Measurements from ENCODE around the gene ITPR2. TPM values are rescaled to one million over a fixed set of nuclear protein-coding genes. Genes with fewer than 3 reads are reported as not detected.

ITPR2 gene
- total and polyA plus RNA-seq, 2 of the 8 experiments (the other 6 are each of a cell fraction or from before 2014, with no cell fraction given), result 4.1 to 48.3 TPM

GRCh38 chr12:26537126-26537525 is 295.9 kb downstream of the ITPR2 start:
- ChIA-PET POLR2A (ENCODE audit: partially characterized antibody) (interaction anchor here (0.5 kb wide), 1 partner anchor 24 kb away, joined by 4 read pairs; no protein-coding TSS in a partner anchor), CTCF (ENCODE audit: partially characterized antibody) (interaction anchor here (1.1 to 3.2 kb wide), 2 partner anchors 12 to 77 kb away, joined by 4 to 9 read pairs; no protein-coding TSS in a partner anchor)
- 90% methylated on average over 2 of the region's 2 CpGs; no CpG with 5 or more reads in 1 of the 2 experiments for WGBS, 2 experiments (ENCODE audit: extremely low coverage in 1 of 2, insufficient coverage in 1 of 2, insufficient read length in 1 of 2, insufficient replicate concordance in 2 of 2, low coverage in 1 of 2, low lambda C conversion rate in 2 of 2, missing lambda C conversion rate in 1 of 2)
- Histone ChIP-seq H3K4me3 (ENCODE audit: extremely low read depth in 1 of 4, insufficient read depth in 2 of 4, low read depth in 3 of 4, low read length in 4 of 4) (no peak overlapping the region), H3K36me3 (ENCODE audit: control insufficient read depth in 2 of 4, insufficient read depth in 4 of 4, low read length in 3 of 4) (no peaks in the 10 kb centered on the region), H4K8ac (ENCODE audit: extremely low read depth, insufficient read depth, low read length) (no peak overlapping the region), H3K4me1 (replicated peaks in 1 of 4; ENCODE audit: control insufficient read depth in 3 of 4, insufficient read depth in 4 of 4, low read length in 3 of 4) (no peaks in the 10 kb centered on the region), H2AFZ (ENCODE audit: low read length) (no peak overlapping the region), H3K4ac (replicated peaks; ENCODE audit: insufficient read length, low read depth, low read length) (no peak overlapping the region), H4K5ac (ENCODE audit: insufficient read length, low read depth, low read length) (no peak overlapping the region), H3K27ac (ENCODE audit: low read depth, low read length) (no peak overlapping the region), H2BK12ac (ENCODE audit: low read depth, low read length) (no peak overlapping the region), H3K56ac (replicated peaks; ENCODE audit: insufficient read length, low read depth, low read length) (no peak overlapping the region), H2BK120ac (replicated peaks; ENCODE audit: low read depth, low read length) (no peak overlapping the region), H2BK15ac (ENCODE audit: low read length) (no peak overlapping the region), H4K20me1 (replicated peaks in 1 of 2; ENCODE audit: control insufficient read depth in 1 of 2, insufficient read depth in 2 of 2, low read length in 2 of 2) (no peaks in the 10 kb centered on the region), H2BK5ac (ENCODE audit: low read depth, low read length) (no peak overlapping the region), H3K9ac (replicated peaks in 1 of 4; ENCODE audit: extremely low read depth in 1 of 4, low read depth in 3 of 4, low read length in 3 of 4) (no peak overlapping the region), H3K79me2 (ENCODE audit: control insufficient read depth in 1 of 2, insufficient read depth in 2 of 2, low read length in 2 of 2) (no peaks in the 10 kb centered on the region), H3K9me3 (ENCODE audit: insufficient read depth in 2 of 2, low read depth in 1 of 2, low read length in 1 of 2) (no peaks in the 10 kb centered on the region), H3K4me2 (ENCODE audit: insufficient read depth in 1 of 2, low read depth in 2 of 2, low read length in 2 of 2) (no peak overlapping the region), H3K79me1 (ENCODE audit: low read depth, low read length) (no peaks in the 10 kb centered on the region), H3K27me3 (replicated peaks in 1 of 4; ENCODE audit: control insufficient read depth in 3 of 4, extremely low read depth in 1 of 4, insufficient read depth in 3 of 4, low read length in 3 of 4) (no peaks in the 10 kb centered on the region), H3K23me2 (ENCODE audit: low read depth, low read length) (no peaks in the 10 kb centered on the region), H3K14ac (ENCODE audit: insufficient read length) (no peak overlapping the region), H4K91ac (replicated peaks; ENCODE audit: insufficient read length, low read length) (no peak overlapping the region), H3K18ac (ENCODE audit: extremely low read depth, low read length) (no peak overlapping the region), H2BK20ac (ENCODE audit: low read length) (no peak overlapping the region), H3K23ac (ENCODE audit: insufficient read length) (no peak overlapping the region), H2AK5ac (ENCODE audit: low read depth, low read length) (no peak overlapping the region)
- FAIRE-seq (no peak), DNase-seq (ENCODE audit: low read depth in 1 of 2, low spot score in 2 of 2) (no peak)
- no peak for TF ChIP-seq HDAC6 (IDR thresholded peaks at IDR 0.05; ENCODE audit: low read depth, low read length)
- no peak for TF ChIP-seq BRCA1 (IDR thresholded peaks at IDR 0.05; ENCODE audit: low read depth, low read length)
- TF ChIP-seq EP300 (IDR thresholded peaks at IDR 0.05; ENCODE audit: borderline replicate concordance in 1 of 2, low read depth in 2 of 2, low read length in 2 of 2), result no peak
- no peak for TF ChIP-seq RBBP5 (IDR thresholded peaks at IDR 0.05; ENCODE audit: borderline replicate concordance, low read depth, low read length)
- TF ChIP-seq CHD1 (IDR thresholded peaks at IDR 0.05; ENCODE audit: low read depth, low read length), result no peak
- no peak for TF ChIP-seq RAD21 (IDR thresholded peaks at IDR 0.05 in 1 of 2, conservative IDR thresholded peaks at IDR 0.05 in 1 of 2; ENCODE audit: low read depth in 2 of 2, low read length in 2 of 2)
- no peak for TF ChIP-seq MAX (IDR thresholded peaks at IDR 0.05)
- no peak for TF ChIP-seq POU5F1 (IDR thresholded peaks at IDR 0.05; ENCODE audit: low read depth, low read length)
- TF ChIP-seq SRF (IDR thresholded peaks at IDR 0.05; ENCODE audit: low read depth, low read length), result no peak
- TF ChIP-seq JUND (IDR thresholded peaks at IDR 0.05; ENCODE audit: low read length), result no peak
- TF ChIP-seq CHD2 (IDR thresholded peaks at IDR 0.05; ENCODE audit: low read length), result no peak
- no peak for TF ChIP-seq TCF12 (IDR thresholded peaks at IDR 0.05; ENCODE audit: low read depth, low read length)
- no peak for TF ChIP-seq CEBPB (IDR thresholded peaks at IDR 0.05; ENCODE audit: low read depth, low read length)
- no peak for TF ChIP-seq TBP (IDR thresholded peaks at IDR 0.05; ENCODE audit: low read depth, low read length)
- no peak for TF ChIP-seq GABPA (IDR thresholded peaks at IDR 0.05; ENCODE audit: borderline replicate concordance, insufficient read depth, low read length)
